ENCODE measurements around the gene PSMC5.

DNA sequence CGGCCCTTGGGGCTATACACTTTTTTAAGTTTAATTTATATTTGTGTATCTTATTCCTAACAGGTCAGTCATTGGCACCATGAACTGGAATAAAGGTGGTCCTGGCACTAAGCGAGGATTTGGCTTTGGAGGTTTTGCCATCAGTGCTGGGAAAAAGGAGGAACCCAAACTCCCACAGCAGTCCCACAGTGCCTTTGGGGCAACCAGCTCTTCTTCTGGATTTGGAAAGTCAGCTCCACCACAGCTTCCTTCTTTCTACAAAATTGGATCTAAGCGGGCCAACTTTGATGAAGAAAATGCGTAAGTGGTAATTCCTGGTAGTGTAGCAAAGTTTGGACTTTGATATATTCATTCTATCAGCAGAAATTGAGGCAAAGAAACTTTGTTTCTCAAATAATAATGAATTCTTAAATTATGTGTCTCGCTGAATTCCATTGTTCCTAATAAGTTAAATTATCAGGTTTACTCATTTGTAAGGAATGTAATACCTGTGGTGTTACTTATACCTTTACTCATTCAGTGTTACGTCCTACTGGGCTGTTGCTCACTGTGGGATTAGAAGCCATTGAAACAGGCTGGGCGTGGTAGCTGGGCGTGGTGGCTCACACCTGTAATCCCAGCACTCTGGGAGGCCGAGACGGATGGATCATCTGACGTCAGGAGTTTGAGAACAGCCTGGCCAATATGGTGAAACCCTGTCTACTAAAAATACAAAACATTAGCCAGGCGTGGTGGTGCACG lies 40.1 kb upstream of the PSMC5 start:
- TF ChIP-seq, protein P1, sequence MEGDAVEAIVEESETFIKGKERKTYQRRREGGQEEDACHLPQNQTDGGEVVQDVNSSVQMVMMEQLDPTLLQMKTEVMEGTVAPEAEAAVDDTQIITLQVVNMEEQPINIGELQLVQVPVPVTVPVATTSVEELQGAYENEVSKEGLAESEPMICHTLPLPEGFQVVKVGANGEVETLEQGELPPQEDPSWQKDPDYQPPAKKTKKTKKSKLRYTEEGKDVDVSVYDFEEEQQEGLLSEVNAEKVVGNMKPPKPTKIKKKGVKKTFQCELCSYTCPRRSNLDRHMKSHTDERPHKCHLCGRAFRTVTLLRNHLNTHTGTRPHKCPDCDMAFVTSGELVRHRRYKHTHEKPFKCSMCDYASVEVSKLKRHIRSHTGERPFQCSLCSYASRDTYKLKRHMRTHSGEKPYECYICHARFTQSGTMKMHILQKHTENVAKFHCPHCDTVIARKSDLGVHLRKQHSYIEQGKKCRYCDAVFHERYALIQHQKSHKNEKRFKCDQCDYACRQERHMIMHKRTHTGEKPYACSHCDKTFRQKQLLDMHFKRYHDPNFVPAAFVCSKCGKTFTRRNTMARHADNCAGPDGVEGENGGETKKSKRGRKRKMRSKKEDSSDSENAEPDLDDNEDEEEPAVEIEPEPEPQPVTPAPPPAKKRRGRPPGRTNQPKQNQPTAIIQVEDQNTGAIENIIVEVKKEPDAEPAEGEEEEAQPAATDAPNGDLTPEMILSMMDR (conservative IDR thresholded peaks at IDR 0.05; ENCODE audit: low read length): no peak
- no peak for TF ChIP-seq EZH2phosphoT487 (IDR thresholded peaks at IDR 0.05; ENCODE audit: borderline replicate concordance, low read depth, low read length)

Data from OCI-LY7 (cell line).